Ovary (tissue), 3 donors: ENCODE measurements around the gene TMEM145.
A peak's percentile ranks its signal among the peaks of the same experiment; 100 is the strongest.

Experiments
- EP300 ChIP-seq: sonication (generic); formaldehyde crosslinking; IDR thresholded peaks from one replicate; pipeline ENCODE4 v1.6.1; 2017; ENCODE audit warnings: antibody characterized with exemption
- POLR2A ChIP-seq: fragments of 450-650 bp; IDR thresholded peaks from one replicate; pipeline ENCODE4 v1.6.1; 2017; ENCODE audit warnings: antibody characterized with exemption, mild to moderate bottlenecking, moderate library complexity
- TF ChIP-seq, protein P1 (sequence below), 3 donors: fragments of 450-650 bp in 2 of 3; fragments of 200-600 bp in 1 of 3; IDR thresholded peaks; one replicate each; pipeline versions ENCODE4 v1.5.1 to v1.8.0; 2016 to 2022; ENCODE audit warnings: antibody characterized with exemption in 3 of 3, mild to moderate bottlenecking in 1 of 3
- donor health status: DM: no; HTN: no; CAD: no.

GRCh38 chr19:42284066-42284501, 29.0 kb upstream of the TMEM145 start:
- TF ChIP-seq POLR2A (peak; percentile 82), EP300 (no peak)
- TF ChIP-seq, protein P1, sequence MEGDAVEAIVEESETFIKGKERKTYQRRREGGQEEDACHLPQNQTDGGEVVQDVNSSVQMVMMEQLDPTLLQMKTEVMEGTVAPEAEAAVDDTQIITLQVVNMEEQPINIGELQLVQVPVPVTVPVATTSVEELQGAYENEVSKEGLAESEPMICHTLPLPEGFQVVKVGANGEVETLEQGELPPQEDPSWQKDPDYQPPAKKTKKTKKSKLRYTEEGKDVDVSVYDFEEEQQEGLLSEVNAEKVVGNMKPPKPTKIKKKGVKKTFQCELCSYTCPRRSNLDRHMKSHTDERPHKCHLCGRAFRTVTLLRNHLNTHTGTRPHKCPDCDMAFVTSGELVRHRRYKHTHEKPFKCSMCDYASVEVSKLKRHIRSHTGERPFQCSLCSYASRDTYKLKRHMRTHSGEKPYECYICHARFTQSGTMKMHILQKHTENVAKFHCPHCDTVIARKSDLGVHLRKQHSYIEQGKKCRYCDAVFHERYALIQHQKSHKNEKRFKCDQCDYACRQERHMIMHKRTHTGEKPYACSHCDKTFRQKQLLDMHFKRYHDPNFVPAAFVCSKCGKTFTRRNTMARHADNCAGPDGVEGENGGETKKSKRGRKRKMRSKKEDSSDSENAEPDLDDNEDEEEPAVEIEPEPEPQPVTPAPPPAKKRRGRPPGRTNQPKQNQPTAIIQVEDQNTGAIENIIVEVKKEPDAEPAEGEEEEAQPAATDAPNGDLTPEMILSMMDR (IDR thresholded peaks at IDR 0.05): no peak
